Ammon's horn (tissue), 1 donor: ENCODE measurements around the gene CORT.
"Not testable (repeated sequence)": the region's sequence is repeated elsewhere in the genome, so short reads cannot be mapped to it uniquely, and the experiment has no call there.

ENCODE experiments used
- DNase-seq: peaks from one replicate; pipeline ENCODE4 v3.0.0-alpha.2; 2016; ENCODE audit warnings: low spot score

CORT gene, protein sequence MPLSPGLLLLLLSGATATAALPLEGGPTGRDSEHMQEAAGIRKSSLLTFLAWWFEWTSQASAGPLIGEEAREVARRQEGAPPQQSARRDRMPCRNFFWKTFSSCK

GRCh38 chr1:10449751-10450150 lies at the start of gene CORT:
CORT (plus strand) TSS chr1:10450031; CDS start chr1:10450224, 193 bp downstream.
- DNase-seq = no peak

- DNase-seq = no peak
Measured at GRCh38 chr1:10401281-10401680, 48.5 kb upstream of the CORT start.

DNA sequence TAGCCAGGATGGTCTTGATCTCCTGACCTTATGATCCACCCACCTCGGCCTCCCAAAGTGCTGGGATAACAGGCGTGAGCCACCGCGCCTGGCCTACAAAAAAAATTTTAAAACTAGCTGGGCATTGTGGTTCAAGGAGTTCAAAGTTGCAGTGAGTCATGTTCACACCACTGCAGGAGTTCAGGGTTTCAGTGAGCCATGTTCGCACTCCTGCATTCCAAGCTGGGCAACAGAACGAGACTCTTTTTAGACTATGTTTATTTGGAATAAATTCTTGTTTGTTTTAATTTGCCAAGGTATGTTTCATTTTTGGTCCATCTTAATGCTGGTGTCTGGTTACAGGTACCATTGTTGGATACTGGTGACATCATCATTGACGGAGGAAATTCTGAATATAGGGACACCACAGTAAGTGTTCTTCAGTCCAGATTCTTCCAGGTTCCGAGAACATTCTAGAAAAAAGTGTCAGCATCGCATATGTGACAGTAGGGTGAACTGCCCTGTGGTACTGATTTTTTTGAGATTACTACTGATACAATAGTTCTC lies 47.0 kb upstream of the CORT start:
- no peak for DNase-seq

GRCh38 chr1:10407201-10407600 lies 42.6 kb upstream of the CORT start:
- DNase-seq = no peak

- peak; percentile 48 for DNase-seq
Measured at GRCh38 chr1:10415211-10415930, 34.5 kb upstream of the CORT start.

- not testable (repeated sequence) for DNase-seq
Measured at GRCh38 chr1:10415967-10416366, 33.9 kb upstream of the CORT start.

- DNase-seq = not testable (repeated sequence)
Measured at GRCh38 chr1:10418741-10419140, 31.1 kb upstream of the CORT start.

DNA sequence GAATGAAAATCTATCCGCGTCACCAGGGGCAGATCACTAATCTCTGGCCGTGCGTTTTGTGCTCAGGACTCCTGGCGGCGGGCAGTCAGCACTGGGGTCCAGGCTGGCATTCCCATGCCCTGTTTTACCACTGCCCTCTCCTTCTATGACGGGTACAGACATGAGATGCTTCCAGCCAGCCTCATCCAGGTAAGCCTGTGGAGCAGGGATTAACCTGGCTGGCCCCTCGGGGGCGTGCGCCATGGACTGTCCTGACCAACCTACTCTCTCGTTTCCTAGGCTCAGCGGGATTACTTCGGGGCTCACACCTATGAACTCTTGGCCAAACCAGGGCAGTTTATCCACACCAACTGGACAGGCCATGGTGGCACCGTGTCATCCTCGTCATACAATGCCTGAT lies 30.5 kb upstream of the CORT start:
- no peak for DNase-seq

GRCh38 chr1:10421637-10422036 lies 28.2 kb upstream of the CORT start:
- no peak for DNase-seq

GRCh38 chr1:10424034-10424433 lies 25.8 kb upstream of the CORT start:
- DNase-seq = no peak

GRCh38 chr1:10424651-10425050 lies 25.2 kb upstream of the CORT start:
- no peak for DNase-seq

- DNase-seq = not testable (repeated sequence)
Measured at GRCh38 chr1:10425826-10426534, 23.9 kb upstream of the CORT start.

- not testable (repeated sequence) for DNase-seq
Measured at GRCh38 chr1:10426535-10426848, 23.3 kb upstream of the CORT start.

DNA sequence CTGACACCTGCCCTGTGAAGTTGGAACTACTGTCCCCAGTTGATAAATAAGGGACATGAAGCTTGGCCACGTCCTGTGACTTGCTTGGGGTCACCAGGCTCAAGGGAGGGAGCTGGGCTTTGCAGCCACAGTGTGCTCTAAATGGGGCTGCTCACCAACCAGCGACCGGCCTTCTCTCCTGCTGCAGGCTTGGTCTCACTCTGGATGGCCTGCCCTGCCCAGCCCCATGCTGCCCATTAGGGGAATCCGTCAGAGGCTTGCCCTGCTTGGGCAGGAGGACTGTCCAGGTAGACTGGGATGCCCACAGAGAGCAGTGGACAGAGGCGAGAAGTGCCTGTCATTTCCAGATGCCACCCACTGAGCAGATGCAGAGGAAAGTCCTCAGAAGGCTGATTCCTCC lies 20.8 kb upstream of the CORT start:
- DNase-seq = no peak

DNA sequence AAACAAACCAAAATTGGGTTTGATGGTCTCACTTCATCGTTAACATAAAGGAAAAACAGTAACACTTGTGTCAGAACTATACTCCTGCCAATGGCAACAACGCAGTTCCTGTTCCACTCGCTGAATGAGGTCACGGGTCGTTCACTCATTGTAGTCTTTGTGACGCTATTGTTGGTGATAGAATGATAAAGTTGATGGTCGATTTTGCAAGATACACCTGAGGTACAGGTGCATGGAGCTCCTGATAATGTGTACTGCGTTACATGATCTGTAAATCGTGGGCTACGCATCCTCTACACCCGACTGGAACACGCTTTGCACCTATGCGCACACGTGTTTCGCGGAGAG lies 20.0 kb upstream of the CORT start:
- no peak for DNase-seq

DNA sequence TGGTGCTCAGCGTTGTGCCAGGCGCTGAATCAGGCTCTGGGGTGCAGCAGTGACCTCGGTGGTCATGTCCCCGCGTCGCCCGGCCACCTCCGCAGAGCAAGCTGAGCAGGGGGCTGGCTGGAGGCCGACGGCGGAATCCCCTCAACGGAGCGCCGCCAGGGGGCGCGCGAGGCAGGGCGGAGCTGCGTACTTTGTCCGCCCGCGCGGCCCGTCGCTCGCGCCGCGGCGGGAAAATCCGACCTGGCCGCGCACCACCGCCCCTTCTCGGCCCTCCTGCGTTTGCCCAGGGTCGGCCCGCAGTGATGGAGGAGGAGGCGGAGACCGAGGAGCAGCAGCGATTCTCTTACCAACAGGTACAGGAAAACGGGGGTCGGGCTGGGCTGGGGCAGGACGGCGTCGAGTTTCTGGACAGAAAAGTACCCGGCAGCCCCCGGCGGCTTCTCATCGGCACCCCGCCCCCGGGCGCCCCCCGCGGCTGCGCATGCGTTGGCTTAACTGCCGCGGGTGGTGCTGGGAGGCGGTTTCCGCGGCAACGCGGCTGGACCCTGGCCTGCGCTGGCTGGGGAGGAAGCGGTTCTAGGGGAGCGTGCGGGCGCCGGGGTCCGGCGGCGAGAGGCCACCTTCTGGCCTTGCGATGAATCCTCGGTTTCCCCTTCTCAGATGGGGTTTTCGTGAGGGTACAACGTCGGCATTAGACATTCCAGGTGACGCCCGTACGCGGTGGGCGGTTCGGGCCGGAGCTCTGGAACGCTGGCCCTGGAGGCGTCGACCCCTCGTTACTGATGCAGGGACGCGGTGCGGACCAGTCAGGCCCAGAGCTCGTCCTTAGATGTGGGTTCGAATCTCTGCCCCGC lies 19.4 kb upstream of the CORT start, which contains the start of gene CENPS:
Gene CENPS (plus strand): TSS at position 218 of the 854 bp plus-strand sequence. CDS start 85 bp downstream, at position 303.
- DNase-seq = peak; percentile 86

DNA sequence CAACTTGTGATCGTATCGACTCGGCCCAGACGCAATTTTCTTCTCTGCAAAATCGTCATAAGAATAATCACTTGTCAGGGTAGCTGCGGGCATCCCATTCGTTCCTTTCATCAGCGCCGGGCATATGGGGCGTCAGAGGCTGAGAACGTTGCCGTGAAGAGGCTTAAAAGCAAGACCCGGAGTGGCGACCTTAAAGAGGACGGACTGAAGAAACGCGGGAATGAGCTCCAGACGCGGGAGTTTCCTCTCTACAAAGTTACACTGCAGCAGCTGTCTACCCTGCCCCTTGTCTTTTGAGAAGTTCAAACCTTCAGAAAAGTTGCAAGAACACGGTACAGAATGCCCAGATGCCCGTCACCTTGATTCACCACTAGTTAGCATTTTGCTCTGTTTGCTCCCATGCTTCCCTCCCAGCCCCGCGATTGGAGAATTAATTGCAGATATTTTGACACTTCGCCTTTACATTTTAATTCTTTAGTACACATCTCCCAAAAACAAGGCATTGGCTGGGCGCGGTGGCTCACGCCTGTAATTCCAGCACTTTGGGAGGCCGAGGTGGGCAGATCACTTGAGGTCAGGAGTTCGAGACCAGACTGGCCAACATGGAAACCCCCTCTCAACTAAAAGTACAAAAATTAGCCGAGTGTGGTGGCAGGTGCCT lies 18.6 kb upstream of the CORT start:
- no peak for DNase-seq

DNA sequence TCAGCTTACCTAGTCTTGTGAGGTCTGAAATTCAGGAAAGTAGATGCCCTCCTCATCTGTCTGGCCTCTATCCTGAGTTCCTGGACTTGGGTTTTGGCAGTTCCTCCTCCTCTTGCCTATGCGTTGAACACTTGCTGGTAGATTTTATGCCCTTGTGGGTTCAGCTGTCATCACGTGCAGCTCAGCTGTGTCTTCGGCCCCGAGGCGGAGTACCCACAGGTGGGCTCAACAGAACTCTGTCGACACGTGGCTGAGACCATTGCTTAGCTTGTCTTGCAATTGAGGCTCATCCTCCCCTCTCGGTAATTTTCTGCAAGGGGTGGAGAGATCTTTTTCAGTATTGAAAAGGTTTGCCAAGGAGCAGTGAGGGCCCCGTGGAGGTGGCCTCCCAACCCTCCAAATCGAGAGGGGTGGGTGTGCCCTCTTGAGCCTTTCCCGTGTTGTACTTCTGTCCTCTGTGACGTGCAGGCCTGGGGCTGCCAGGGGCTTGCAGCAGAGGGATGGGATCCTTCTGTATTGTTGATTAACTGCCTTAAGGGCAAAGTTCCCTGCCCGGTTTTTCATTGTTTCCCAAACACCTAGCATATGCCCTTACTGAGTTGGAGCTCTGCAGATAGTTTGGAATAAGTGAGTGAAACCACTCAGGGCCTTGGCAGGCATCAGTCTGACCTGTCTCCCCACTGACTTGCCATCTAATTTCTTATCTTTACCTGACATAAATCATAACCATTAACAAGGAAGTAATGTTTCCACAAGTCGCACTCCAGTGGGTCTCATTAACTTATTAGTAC lies 16.7 kb upstream of the CORT start:
- no peak for DNase-seq

- no peak for DNase-seq
Measured at GRCh38 chr1:10433790-10434189, 16.0 kb upstream of the CORT start.

DNA sequence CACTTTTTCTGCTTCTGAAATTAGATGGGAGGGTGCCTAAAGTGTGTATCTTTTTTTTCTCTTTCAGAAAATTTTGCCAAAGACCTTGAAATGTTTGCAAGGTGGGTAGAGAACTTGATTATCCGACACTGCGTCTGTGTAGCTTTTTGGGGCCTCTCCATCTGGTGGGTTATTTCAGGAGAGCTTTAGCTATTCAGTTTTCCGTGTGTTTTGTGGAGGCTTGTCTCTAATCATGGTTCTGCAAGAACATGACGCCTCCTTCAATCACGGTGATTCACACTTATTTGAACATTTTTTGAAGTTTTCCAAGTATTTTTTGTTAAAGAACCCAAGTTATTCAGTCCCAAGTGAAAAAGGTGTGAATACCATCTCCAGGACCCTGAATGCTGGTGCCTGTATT lies 15.2 kb upstream of the CORT start:
- DNase-seq = no peak

- DNase-seq = no peak
Measured at GRCh38 chr1:10437052-10437451, 12.8 kb upstream of the CORT start.
